IPS-18a (cell line): ENCODE results near the gene PTPRT.

Experiments
- H3K27ac ChIP-seq: one replicate; pipeline ENCODE4 v1.5.1; 2013; ENCODE audit warnings: low read length
- H3K27me3 ChIP-seq: one replicate; pipeline ENCODE4 v1.6.1; 2013; ENCODE audit warnings: mild to moderate bottlenecking, low read length; ENCODE audit not compliant: control insufficient read depth, insufficient read depth
- H3K36me3 ChIP-seq: one replicate; pipeline ENCODE4 v1.6.1; 2013; ENCODE audit warnings: low read depth, low read length; ENCODE audit not compliant: control insufficient read depth
- H3K4me1 ChIP-seq: one replicate; pipeline ENCODE4 v1.6.1; 2013; ENCODE audit warnings: low read depth, low read length; ENCODE audit not compliant: control insufficient read depth
- H3K4me3 ChIP-seq: one replicate; pipeline ENCODE4 v1.5.1; 2013; ENCODE audit warnings: low read length
- H3K9ac ChIP-seq: one replicate; pipeline ENCODE4 v1.6.1; 2013; ENCODE audit warnings: mild to moderate bottlenecking, low read length, moderate library complexity
- H3K9me3 ChIP-seq: one replicate; pipeline ENCODE4 v1.6.1; 2013; ENCODE audit warnings: low read depth, low read length; ENCODE audit not compliant: control insufficient read depth

Gene PTPRT

GRCh38 chr20:42895020-42895419, 294.7 kb downstream of the PTPRT start:
- Histone ChIP-seq H3K4me1 (no peaks in the 10 kb centered on the region), H3K9me3 (no peaks in the 10 kb centered on the region), H3K36me3 (no peaks in the 10 kb centered on the region), H3K9ac (no peak overlapping the region), H3K27me3 (no peaks in the 10 kb centered on the region), H3K4me3 (no peak overlapping the region), H3K27ac (no peak overlapping the region)

- no peaks in the 10 kb centered on the region for H3K9me3 ChIP-seq
- no peaks in the 10 kb centered on the region for H3K36me3 ChIP-seq
- H3K4me1 ChIP-seq: no peaks in the 10 kb centered on the region
- H3K9ac ChIP-seq: no peak overlapping the region
- H3K4me3 ChIP-seq: no peak overlapping the region
- H3K27me3 ChIP-seq: no peaks in the 10 kb centered on the region
- H3K27ac ChIP-seq: no peak overlapping the region
These were observed 295.2 kb downstream of the PTPRT start for GRCh38 chr20:42894483-42894882.

DNA sequence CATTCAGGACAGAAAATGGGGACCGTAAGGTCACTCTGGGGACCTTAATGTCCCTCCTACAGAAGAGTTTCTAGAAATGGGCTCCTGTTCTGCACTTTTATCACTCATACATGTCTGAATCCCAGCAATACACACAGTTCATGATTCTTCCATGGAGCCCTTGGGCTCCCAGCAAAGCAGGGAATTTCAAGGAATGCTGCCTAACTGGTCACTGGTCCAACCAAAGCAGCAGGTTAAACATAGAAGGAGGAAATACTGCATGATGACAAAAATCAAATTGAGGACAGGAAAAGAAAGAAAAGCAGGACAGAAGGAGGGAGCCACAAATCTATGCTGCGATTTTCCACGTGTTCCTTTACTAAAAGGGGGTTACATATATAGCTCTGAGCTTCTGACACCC, 300.2 kb downstream of the PTPRT start:
- Histone ChIP-seq H3K4me1 (no peaks in the 10 kb centered on the region), H3K27ac (no peak overlapping the region), H3K36me3 (no peaks in the 10 kb centered on the region), H3K9me3 (no peaks in the 10 kb centered on the region), H3K4me3 (no peak overlapping the region), H3K9ac (no peak overlapping the region), H3K27me3 (no peaks in the 10 kb centered on the region)

GRCh38 chr20:42887281-42887680, 302.4 kb downstream of the PTPRT start:
- H3K4me3 ChIP-seq: no peak overlapping the region

DNA sequence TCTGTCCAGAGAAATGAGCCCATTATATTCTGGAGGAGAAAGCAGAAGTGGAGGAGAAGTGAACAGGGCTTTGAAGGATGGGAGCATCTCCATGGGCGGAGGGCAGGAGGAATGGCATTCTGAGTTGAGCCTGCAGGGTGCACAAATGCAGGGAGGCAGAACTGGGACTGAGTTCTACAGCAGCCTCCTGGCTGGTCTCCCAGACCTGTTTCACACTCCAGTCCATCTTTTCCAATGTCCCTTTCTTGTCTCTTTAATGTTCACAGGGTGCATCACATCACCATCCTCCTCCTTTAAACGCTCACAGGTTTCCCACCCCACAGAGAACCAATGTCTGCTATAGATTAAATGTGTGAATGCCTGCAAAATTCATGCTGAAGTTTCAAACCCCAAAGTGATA, 302.9 kb downstream of the PTPRT start:
- H3K36me3 ChIP-seq: no peaks in the 10 kb centered on the region
- H3K9me3 ChIP-seq: no peaks in the 10 kb centered on the region
- H3K4me1 ChIP-seq: no peaks in the 10 kb centered on the region
- H3K27ac ChIP-seq: no peak overlapping the region
- no peaks in the 10 kb centered on the region for H3K27me3 ChIP-seq
- no peak overlapping the region for H3K4me3 ChIP-seq
- H3K9ac ChIP-seq: no peak overlapping the region

More at GRCh38 chr20:42887281-42887680, 302.4 kb downstream of the PTPRT start:
- no peaks in the 10 kb centered on the region for H3K4me1 ChIP-seq
- no peak overlapping the region for H3K9ac ChIP-seq
- H3K36me3 ChIP-seq: no peaks in the 10 kb centered on the region
- no peaks in the 10 kb centered on the region for H3K27me3 ChIP-seq
- no peak overlapping the region for H3K27ac ChIP-seq
- H3K9me3 ChIP-seq: no peaks in the 10 kb centered on the region

- H3K27ac ChIP-seq: no peak overlapping the region
- no peaks in the 10 kb centered on the region for H3K9me3 ChIP-seq
- H3K27me3 ChIP-seq: no peaks in the 10 kb centered on the region
- no peak overlapping the region for H3K4me3 ChIP-seq
- no peaks in the 10 kb centered on the region for H3K36me3 ChIP-seq
- no peaks in the 10 kb centered on the region for H3K4me1 ChIP-seq
- no peak overlapping the region for H3K9ac ChIP-seq
These were observed 303.7 kb downstream of the PTPRT start for GRCh38 chr20:42886046-42886445.

GRCh38 chr20:42875581-42875980, 314.1 kb downstream of the PTPRT start:
- H3K4me1 ChIP-seq: no peaks in the 10 kb centered on the region
- no peak overlapping the region for H3K4me3 ChIP-seq
- H3K9ac ChIP-seq: no peak overlapping the region
- H3K27ac ChIP-seq: no peak overlapping the region
- no peaks in the 10 kb centered on the region for H3K36me3 ChIP-seq
- no peaks in the 10 kb centered on the region for H3K9me3 ChIP-seq
- no peaks in the 10 kb centered on the region for H3K27me3 ChIP-seq

DNA sequence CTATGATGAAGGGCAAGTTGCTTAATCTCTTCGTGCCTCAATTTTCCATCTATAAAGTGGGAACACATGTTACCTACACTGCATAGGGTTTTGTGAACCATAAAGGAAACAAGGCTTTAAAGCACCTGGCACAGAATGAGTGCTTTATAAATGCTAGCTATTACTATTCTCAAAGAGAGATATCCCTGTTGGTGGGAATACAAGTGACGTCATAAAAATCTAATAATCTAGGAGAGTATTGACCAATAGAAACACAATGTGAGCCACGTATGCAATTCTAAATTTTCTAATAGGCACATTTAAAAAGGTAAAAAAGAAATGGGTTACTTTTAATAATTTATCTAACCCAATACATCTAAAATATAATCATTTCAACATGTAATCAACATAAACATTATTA, 316.4 kb downstream of the PTPRT start:
- H3K36me3 ChIP-seq: no peaks in the 10 kb centered on the region
- H3K27me3 ChIP-seq: no peaks in the 10 kb centered on the region
- no peak overlapping the region for H3K9ac ChIP-seq
- H3K27ac ChIP-seq: no peak overlapping the region
- H3K4me3 ChIP-seq: no peak overlapping the region
- no peaks in the 10 kb centered on the region for H3K4me1 ChIP-seq
- no peaks in the 10 kb centered on the region for H3K9me3 ChIP-seq

- Histone ChIP-seq H3K4me3 (no peak overlapping the region), H3K9ac (no peak overlapping the region), H3K27ac (no peak overlapping the region), H3K27me3 (no peaks in the 10 kb centered on the region), H3K4me1 (peaks cover 11% of the 10 kb centered on the region), H3K9me3 (no peaks in the 10 kb centered on the region), H3K36me3 (no peaks in the 10 kb centered on the region)
These were observed 325.6 kb downstream of the PTPRT start for GRCh38 chr20:42864116-42864515.

DNA sequence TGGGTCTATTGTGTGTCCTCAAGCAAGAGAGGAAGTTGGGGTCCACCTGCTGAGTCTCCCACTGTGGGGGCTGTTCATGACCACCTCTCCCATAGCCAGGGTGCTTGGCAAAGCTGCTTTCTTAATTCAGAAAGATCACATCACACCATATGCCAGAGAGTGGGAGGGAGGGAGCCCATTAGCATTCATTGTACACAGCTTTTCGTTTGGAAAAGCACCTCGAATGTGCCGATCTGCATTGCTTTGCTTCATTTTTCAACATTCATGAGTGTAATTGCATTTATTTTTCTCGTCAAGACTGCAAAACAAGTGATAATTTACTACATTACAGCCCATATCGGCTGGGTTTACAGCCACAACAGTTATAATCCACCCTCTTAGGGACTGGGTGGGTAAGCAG, 327.3 kb downstream of the PTPRT start:
- H3K9ac ChIP-seq: no peak overlapping the region
- peaks cover 11% of the 10 kb centered on the region for H3K4me1 ChIP-seq
- H3K36me3 ChIP-seq: no peaks in the 10 kb centered on the region
- H3K9me3 ChIP-seq: no peaks in the 10 kb centered on the region
- H3K27me3 ChIP-seq: no peaks in the 10 kb centered on the region
- no peak overlapping the region for H3K27ac ChIP-seq
- H3K4me3 ChIP-seq: no peak overlapping the region

DNA sequence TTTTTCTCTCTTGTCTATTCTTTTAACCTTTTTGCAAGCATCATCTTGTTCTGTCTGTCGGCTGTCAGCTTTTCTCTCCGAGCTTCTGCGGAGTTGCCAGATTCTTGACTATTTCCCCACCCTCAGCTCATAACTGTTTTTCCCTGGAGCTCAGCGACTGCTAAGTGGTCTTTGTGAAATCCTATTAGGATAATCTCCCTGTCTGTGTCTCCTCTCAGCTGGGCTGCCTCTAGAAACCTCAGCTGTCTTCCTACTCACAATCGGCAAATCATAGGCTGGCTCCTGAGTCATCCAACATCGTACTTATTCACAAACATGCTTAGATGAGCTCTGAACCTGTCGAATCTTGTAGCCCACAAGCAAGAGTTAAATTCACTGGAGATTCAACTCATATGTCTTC, 332.3 kb downstream of the PTPRT start:
- Histone ChIP-seq H3K4me1 (peaks cover 11% of the 10 kb centered on the region), H3K27ac (no peak overlapping the region), H3K36me3 (no peaks in the 10 kb centered on the region), H3K9ac (no peak overlapping the region), H3K27me3 (no peaks in the 10 kb centered on the region), H3K9me3 (no peaks in the 10 kb centered on the region), H3K4me3 (no peak overlapping the region)

GRCh38 chr20:42855896-42856295, 333.8 kb downstream of the PTPRT start:
- Histone ChIP-seq H3K9me3 (no peaks in the 10 kb centered on the region), H3K4me1 (no peaks in the 10 kb centered on the region)

More at GRCh38 chr20:42855896-42856295, 333.8 kb downstream of the PTPRT start:
- H3K27ac ChIP-seq: no peak overlapping the region
- no peaks in the 10 kb centered on the region for H3K36me3 ChIP-seq
- H3K9ac ChIP-seq: no peak overlapping the region
- H3K27me3 ChIP-seq: no peaks in the 10 kb centered on the region
- H3K4me3 ChIP-seq: no peak overlapping the region
